Left ventricle myocardium inferior (tissue), 1 donor: ENCODE measurements around the gene PRKD1. TPM values are rescaled to one million over a fixed set of nuclear protein-coding genes. Genes with fewer than 3 reads are reported as not detected.

Source experiments
- DNase-seq: peaks from one replicate; pipeline ENCODE4 v3.0.0-alpha.2; 2020
- H3K27ac ChIP-seq: fragments of 200-600 bp; replicated peaks from 2 replicates; pipeline ENCODE4 v1.8.0; 2021
- H3K27me3 ChIP-seq: fragments of 200-600 bp; 2 replicates; pipeline ENCODE4 v1.8.0; 2021; ENCODE audit warnings: low read depth
- H3K36me3 ChIP-seq: fragments of 200-600 bp; 2 replicates; pipeline ENCODE4 v1.8.0; 2021
- H3K4me1 ChIP-seq: fragments of 200-600 bp; 2 replicates; pipeline ENCODE4 v1.8.0; 2021
- H3K4me3 ChIP-seq: fragments of 200-600 bp; 2 replicates; pipeline ENCODE4 v1.8.0; 2021; ENCODE audit warnings: mild to moderate bottlenecking, moderate library complexity
- H3K9me3 ChIP-seq: fragments of 200-600 bp; replicated peaks from 2 replicates; pipeline ENCODE4 v1.8.0; 2021
- CTCF ChIP-seq: fragments of 200-600 bp; IDR thresholded peaks from 2 replicates; pipeline ENCODE4 v1.8.0; 2021; ENCODE audit warnings: antibody characterized with exemption, mild to moderate bottlenecking, borderline replicate concordance
- intact Hi-C: fragments of 100-400 bp; cut with micrococcal nuclease; formaldehyde crosslinking; loops from one replicate; pipeline ENCODE4 v1.11.0; 2022
- total RNA-seq: library from RNA; stranded (reverse); fragmentation: NEBNext Ultra II Directional; extraction: Animal tissue kit (Norgen Biotek cat#: 25700); gene quantifications from one replicate; pipeline ENCODE4 v1.2.1, GENCODE V29; 2021
- donor health status: DM: no; HTN: yes; CAD: no; lungs with severe emphysema.

PRKD1 gene
- total RNA-seq, 1 donor from 2014 or later: 3.1 TPM

- Histone ChIP-seq H3K36me3 (no peaks in the 10 kb centered on the region), H3K27me3 (no peaks in the 10 kb centered on the region), H3K27ac (no peak overlapping the region), H3K4me1 (peaks cover 6% of the 10 kb centered on the region), H3K4me3 (no peak overlapping the region), H3K9me3 (peaks cover 13% of the 10 kb centered on the region)
- DNase-seq: no peak
- TF ChIP-seq CTCF: no peak
- intact Hi-C loops: no loop called here
Observed at GRCh38 chr14:29905543-29905942, 22.1 kb downstream of the PRKD1 start.

- peaks cover under 1% of the 10 kb centered on the region for H3K4me1 ChIP-seq
- no peak for DNase-seq
- H3K9me3 ChIP-seq: peaks cover 6% of the 10 kb centered on the region
- no peak overlapping the region for H3K27ac ChIP-seq
- intact Hi-C loops: no loop called here
- H3K36me3 ChIP-seq: no peaks in the 10 kb centered on the region
- no peak for TF ChIP-seq CTCF
- H3K27me3 ChIP-seq: no peaks in the 10 kb centered on the region
- no peak overlapping the region for H3K4me3 ChIP-seq
Observed at GRCh38 chr14:29900609-29901350, 26.9 kb downstream of the PRKD1 start.

GRCh38 chr14:29898470-29898869 lies 29.2 kb downstream of the PRKD1 start:
- no peak overlapping the region for H3K27ac ChIP-seq
- intact Hi-C loops: no loop called here
- H3K36me3 ChIP-seq: no peaks in the 10 kb centered on the region
- no peak for TF ChIP-seq CTCF
- H3K9me3 ChIP-seq: peaks cover 6% of the 10 kb centered on the region
- H3K4me1 ChIP-seq: peaks cover 4% of the 10 kb centered on the region
- no peaks in the 10 kb centered on the region for H3K27me3 ChIP-seq
- no peak overlapping the region for H3K4me3 ChIP-seq
- DNase-seq: no peak

GRCh38 chr14:29897181-29897580 lies 30.5 kb downstream of the PRKD1 start:
- H3K27ac ChIP-seq: no peak overlapping the region
- no peak for DNase-seq
- no peaks in the 10 kb centered on the region for H3K36me3 ChIP-seq
- intact Hi-C loops: no loop called here
- H3K4me3 ChIP-seq: no peak overlapping the region
- peaks cover 6% of the 10 kb centered on the region for H3K9me3 ChIP-seq
- no peaks in the 10 kb centered on the region for H3K27me3 ChIP-seq
- H3K4me1 ChIP-seq: peaks cover 8% of the 10 kb centered on the region
- TF ChIP-seq CTCF: no peak

- intact Hi-C loops: no loop called here
- Histone ChIP-seq H3K4me3 (no peak overlapping the region), H3K9me3 (peaks cover 6% of the 10 kb centered on the region), H3K27me3 (no peaks in the 10 kb centered on the region), H3K4me1 (peaks cover 8% of the 10 kb centered on the region), H3K27ac (no peak overlapping the region), H3K36me3 (no peaks in the 10 kb centered on the region)
- DNase-seq: no peak
- TF ChIP-seq CTCF: no peak
Observed at GRCh38 chr14:29896354-29896821, 31.3 kb downstream of the PRKD1 start.
